Activated gamma-delta T cell treated with Interleukin-2 at 50 U/mL for 16 hours (primary cell): ENCODE measurements around the gene AIMP1.
"Not testable (repeated sequence)": the region's sequence is repeated elsewhere in the genome, so short reads cannot be mapped to it uniquely, and the experiment has no call there.

Experiments
- DNase-seq: peaks from one replicate; pipeline ENCODE4 v3.0.0-alpha.2; 2020

The AIMP1 gene

DNA sequence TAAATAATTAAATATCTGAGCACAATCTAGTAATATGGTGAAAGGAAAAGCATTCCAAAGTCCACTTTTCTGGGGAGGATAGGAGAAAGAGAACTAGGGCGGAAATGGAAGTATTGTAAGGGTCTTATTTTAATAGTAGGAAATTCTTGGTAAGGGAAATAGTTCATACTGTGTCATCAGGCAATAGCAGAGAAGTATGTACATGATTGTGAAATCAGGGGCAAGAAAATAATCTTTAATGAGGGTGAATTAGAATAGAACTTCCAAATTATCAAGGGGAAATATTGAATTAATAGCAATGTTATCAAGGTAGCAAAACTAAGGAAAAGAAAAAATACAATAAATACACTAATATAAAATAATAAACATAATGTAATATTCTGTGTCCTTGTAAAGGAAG, 37.4 kb downstream of the AIMP1 start:
- DNase-seq: no peak

DNA sequence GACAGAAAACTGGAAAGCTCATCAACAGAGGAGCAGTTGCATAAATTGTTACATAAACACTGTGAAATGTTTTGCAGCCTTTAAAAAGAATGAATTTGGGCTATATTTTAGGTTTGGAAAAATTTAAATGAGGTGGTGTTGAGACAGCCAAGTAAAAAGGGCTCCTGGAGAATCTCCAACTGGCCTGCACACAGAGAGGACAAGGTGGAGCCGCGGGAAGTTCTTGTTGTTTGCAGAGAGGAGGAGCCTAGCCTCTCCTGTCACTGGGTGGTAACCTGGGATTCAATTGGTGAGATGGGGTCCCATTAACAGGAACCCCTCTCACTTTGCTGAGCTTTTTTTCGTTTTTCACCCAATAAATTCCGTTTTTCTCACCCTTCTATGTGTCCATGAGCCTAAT, 38.8 kb downstream of the AIMP1 start:
- no peak for DNase-seq

DNA sequence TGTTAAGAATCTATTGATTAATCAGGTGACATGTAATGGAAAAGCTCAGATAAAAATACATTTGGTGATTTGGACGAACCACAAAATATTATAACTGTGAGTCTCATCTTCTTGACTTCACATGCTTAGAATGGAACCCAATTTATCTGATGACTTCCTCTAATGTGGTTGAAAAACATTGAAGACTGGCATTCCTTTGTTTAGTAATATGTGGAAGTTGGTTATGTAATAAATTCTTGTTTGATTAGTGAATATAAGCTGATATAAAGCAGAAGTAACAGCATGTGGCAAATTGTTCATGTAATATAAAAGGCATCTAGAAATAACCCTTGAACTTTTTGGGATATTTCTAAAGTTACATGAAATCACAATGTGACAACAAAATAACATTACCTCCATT, 42.5 kb downstream of the AIMP1 start:
- no peak for DNase-seq

DNA sequence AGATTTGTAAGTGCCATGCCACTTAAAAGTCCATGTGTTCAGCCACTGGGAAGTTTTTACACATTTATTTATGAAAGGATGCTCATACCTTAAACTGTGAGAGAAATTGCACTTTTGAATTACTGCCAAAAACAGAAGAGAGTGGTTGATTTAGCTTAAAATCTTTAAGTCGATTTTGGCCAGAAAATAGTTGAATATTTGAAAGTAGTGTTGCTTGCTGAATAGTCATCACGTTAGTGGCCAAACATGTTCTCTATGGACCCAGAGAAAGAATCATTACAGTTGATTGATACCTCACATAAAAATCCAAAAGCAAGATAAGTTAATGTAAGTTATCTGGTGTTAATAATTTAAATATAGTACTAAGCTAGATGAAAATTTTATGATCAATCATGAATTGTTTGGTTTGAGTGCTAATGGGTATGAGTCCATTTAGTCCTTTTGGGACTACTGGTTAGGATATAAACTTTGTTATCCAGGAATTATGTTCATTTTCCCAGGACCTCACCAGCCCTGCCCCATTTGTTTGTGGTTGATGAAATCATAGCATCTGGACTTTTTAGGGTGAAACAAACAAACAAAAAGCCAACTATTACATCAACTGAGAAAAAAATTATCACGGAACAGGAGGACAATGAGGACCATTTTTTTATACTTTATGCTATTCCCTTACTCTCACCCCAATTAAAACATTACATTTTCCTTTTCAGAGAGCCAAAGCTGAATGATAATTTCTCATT, 45.9 kb downstream of the AIMP1 start:
- DNase-seq: no peak

DNA sequence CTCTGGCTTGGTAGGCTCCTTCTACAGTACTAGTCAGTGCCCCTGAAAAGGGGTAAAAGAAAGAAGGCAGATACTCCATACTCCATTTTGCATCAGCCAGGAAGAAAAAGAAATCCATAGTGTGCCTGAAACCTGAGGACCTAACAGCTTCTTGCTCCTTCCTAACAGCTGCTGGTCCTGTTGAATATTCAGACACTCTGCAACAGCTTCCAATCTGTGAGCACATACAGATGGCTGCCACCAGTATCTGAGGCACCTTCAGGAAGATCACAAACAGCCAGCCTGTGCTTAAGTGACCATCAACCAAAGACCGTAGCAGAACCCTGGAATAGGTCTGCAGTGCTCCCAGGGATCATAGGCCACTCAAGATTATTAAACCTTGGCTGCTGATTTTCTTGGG, 47.9 kb downstream of the AIMP1 start:
- no peak for DNase-seq

DNA sequence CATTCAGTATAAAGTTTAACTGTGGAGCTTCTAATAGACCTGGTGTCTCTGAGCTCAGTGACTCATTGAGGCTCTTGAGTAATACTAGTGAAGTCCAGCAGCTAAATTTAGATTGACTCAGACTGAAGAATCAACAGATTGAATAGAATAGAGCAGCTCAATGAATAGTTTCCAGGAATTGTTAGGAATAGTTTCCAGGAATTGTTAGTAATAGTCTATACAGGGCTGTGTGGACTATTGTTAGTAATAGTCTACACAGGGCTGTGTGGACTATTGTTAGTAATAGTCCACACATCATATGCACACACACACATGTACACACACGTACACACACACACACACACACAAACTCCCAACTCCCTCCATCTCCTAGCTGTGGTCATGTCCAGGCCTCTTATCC, 49.3 kb downstream of the AIMP1 start:
- no peak for DNase-seq

DNA sequence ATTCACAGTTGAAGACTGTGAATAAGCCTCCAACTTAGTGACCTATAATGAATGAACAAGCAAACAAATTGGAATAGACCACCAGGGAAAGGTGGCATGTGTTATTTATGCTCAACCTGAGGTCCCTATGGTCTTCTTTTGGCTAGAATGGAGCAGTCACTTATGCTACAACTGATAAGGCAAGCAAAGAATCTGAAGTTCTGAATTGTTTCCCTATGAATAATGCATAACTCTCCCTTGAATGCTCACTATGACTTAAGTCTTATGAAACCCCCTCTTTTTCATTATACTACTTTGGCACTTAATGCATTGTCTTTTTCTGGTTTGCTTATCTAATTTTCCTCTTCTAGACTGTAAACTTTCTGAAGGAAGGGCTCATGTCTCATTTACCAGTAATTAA, 49.7 kb downstream of the AIMP1 start:
- DNase-seq: no peak

DNA sequence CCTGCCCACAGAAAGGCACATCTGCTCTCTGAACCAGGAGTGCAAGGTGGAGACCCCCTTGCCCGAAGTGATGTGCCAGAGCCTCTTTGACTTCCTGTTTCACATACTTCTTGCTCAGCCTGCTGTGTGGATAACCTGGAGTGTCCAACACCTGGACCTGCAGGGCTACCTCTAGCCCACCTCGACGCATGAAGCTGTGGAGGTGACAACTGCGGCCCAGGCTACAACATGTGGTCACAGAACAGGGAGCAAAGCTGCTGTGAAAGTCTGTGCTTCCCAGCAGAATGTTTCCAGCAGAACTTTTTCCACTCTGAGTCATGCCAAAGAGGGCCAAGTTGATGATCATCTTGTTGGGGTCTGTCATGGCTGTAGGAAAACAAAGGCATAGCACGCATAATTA, 50.7 kb downstream of the AIMP1 start:
- no peak for DNase-seq

DNA sequence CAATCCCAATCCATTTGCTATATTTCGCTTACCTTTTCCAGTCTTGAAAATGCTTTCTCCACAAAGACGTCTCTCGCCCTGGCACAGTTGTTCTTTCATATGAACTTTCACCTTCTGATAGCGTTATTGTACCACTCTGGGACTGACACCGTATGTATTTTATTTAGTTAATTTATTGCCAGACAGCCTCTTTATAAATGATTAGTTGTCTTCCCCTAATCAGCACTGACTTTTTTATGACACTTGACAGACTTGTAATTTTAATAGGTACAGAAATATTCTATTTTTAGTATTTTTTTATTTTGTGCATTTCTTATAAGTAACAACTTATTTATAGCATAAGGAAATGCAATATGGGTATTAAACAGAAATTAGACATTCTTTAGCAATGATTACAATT, 52.3 kb downstream of the AIMP1 start, which contains the start of gene GIMD1:
Gene GIMD1 (minus strand): TSS at position 101 of the 400 bp plus-strand sequence. CDS start 1,343 bp downstream, outside the sequence.
- no peak for DNase-seq

DNA sequence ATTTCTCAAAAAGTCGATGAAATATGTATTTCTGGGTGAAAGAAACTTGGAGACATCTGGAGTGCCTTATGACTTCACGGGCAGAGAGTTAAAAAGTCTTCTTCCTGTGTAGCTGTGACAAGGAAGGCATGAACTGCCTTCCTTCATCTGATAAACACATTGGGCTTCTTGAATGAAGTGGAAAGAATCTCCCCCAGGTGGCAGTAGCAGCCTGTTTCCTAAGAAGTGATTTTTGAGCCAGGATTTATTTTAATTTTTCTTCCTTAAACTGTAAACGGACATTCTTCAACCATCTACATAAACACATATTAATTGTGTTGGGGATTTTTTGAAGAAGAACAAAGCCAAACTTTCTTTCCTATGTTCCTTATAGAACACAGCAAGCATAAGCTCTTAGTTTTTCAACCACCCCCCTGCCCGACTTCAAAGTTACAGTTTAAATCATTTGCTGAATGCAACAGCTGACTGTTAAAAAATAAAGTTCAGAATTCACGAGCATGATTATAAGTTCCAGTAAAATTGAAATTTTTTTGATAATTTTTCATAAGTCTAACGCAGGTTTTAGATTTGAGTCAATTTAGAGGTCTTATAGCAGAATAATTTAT, 53.2 kb downstream of the AIMP1 start:
- DNase-seq: no peak

DNA sequence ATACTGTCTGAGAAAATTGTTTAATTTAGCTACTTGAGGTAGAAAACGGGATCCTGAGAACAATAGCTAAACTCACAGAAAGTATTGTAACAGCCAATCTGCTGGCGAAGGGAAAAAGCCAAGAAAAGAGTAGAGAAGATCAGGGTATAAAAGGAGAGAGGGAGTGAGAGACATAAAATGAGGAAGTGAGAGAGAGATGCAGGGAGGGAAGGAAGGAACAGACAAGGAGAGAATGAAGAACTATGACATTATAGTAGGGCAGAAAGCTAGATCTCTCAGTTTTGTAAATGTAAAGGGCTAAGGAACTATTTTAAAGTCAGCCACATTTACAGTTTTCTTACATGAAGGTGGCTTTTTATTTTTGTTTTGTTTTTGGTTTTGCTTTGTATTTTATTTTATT, 53.9 kb downstream of the AIMP1 start:
- DNase-seq: no peak

DNA sequence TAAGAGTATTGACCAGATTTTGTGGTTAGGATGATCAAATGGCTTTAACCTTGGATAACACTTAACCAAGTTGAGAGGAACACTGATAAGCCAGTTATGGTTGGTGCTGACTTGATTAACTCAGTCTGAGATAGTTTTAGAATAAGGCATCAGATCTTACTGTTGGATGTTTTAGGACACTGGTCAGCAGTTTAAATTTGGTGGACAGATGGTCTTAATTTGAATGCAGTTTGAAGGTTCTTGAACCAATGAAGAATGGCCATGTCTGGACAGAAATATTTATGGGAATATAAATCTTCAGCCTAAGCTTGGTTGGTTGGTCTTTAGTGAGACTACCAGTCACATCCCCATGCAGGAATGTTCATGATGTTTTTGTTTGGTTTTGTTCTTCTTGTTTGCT, 54.8 kb downstream of the AIMP1 start:
- no peak for DNase-seq

DNA sequence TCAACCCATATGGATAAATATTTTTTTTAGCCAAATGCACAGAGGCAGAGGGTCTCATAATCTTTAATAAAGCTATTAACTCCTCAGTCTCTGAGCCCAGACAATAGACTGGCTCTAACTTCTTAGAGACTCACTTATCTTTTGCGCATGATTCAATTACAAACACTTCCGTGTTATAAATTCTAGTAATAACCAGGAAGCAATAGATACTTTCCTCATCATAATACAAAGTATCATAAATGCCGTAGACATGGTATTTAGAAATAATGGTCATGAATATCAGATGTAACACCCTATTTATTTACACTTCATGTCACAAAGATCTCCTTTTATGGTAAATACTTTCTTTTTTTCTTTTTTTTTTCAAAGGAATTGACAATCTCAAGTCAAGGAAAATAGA, 56.7 kb downstream of the AIMP1 start:
- no peak for DNase-seq

DNA sequence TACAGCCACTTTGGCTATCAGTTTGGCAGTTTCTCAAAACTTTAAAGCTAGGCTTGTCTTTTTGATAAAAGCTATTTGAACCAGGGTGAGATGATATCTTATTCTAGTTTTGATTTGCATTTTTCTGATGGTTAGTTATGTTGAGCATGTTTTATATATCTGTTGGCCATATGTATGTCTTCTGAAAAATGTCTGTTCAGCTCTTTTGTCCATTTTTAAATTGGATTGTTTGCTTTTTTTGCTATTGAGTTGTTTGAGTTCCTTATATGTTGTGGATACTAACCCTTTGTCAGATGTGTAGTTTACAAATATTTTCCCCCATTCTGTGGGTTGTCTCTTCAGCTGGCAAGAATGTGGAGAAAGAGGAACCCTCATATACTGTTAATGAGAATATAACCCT, 63.8 kb downstream of the AIMP1 start:
- no peak for DNase-seq

DNA sequence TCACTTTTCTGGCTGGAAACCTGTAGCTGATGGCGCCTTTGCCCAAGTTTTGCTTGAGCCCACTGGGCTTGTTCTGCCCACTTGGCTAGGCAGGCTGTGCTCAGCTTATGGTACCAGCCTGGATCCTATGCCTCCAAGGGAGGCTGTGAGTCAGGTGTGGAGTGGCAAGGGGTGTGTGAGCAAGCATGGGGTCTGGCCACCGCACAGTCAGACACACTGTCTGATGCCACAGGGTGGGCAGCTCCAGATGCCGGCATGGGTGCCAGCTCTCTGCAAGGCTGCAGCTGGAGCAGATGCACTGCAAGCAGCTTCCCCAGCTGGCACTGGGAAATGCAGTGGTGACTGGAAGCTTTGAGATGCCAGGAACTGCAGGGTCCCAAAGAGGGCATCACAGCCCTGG, 68.5 kb downstream of the AIMP1 start:
- no peak for DNase-seq

DNA sequence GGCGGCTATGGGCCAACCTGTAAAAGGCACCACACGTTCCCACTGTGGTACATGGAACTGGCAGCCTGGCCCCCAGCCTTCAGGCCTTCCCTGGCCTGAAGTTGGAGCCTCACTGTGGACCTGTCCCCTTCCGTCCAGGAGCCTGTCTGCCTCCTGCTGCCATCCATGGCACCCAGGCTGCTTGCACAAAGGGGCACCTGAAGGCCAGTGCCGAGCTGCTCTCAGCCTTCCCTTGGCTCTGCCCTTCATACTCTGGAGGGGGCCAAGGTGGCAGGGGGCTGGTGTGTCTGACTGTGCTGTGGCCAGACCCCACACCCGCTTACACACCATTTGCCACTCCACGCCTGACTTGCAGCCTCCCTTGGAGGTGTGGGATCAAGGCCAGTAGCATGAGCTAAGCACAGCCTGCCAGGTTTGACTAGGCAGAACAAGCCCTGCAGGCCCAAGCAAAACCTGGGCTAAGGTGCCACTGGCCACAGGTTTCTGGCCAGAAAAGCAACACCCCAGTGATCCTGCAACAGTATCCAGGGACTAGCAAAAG, 69.6 kb downstream of the AIMP1 start:
- no peak for DNase-seq

DNA sequence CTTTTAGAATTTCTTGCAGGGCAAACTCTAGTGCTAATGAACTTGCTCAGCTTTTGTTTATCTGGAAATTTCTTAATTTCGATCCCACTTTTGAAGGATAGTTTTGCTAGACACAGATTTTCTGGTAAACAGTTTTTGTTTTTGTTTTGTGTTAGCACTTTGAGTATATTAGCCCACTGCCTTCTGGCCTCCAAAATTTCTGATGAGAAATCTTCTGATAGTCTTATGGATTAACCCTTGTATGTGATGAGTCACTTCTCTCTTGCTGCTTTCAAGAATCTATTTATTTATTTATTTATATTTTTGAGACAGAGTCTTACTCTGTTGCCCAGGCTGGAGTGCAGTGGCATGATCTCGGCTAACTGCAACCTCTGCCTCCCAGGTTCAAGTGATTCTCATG, 79.2 kb downstream of the AIMP1 start:
- DNase-seq: no peak

DNA sequence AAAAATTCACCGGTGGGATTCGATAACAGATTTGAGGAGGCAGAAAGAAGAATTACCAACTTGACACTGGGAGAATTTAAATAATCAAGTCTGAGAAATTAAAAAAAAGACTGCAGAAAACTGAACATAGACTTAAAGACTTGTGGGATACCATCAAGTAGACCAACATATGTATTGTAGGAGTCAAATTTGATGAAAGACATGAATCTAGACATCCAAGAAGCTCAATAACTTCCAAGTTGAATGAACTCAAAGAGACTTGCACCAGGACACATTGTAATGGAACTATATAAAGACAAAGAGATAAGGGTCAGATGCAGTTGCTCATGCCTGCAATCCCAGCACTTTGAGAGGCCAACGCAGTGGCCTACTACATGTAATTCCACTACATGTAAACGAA, 82.5 kb downstream of the AIMP1 start:
- not testable (repeated sequence) for DNase-seq
